Activated CD4-positive, alpha-beta T cell treated with anti-CD3 and anti-CD28 coated beads, Interleukin-2, amount 10 ng/mL, durations not matched to agents 24 days and 14 days (primary cell): ENCODE data around the gene ITSN2. TPM values are rescaled to one million over a fixed set of nuclear protein-coding genes. Genes with fewer than 3 reads are reported as not detected.

ENCODE experiments used
- DNase-seq: peaks from one replicate; pipeline ENCODE4 v3.0.0; 2022
- H3K27ac Mint-ChIP-seq: one replicate; pipeline ENCODE4 v1.8.0; 2022; ENCODE audit warnings: mild to moderate bottlenecking, mixed read lengths
- H3K27me3 Mint-ChIP-seq: one replicate; pipeline ENCODE4 v1.8.0; 2022; ENCODE audit warnings: mixed read lengths
- H3K36me3 Mint-ChIP-seq: one replicate; pipeline ENCODE4 v1.8.0; 2022; ENCODE audit warnings: low read depth, mild to moderate bottlenecking, mixed read lengths
- H3K4me1 Mint-ChIP-seq: one replicate; pipeline ENCODE4 v1.8.0; 2021; ENCODE audit warnings: mixed read lengths
- H3K4me3 Mint-ChIP-seq: one replicate; pipeline ENCODE4 v1.8.0; 2022; ENCODE audit warnings: mild to moderate bottlenecking, moderate library complexity, mixed read lengths
- H3K9me3 Mint-ChIP-seq: one replicate; pipeline ENCODE4 v1.8.0; 2021; ENCODE audit warnings: mixed read lengths
- intact Hi-C: fragments of 100-400 bp; cut with micrococcal nuclease; formaldehyde crosslinking; loops from one replicate; pipeline ENCODE4 v1.15.1; 2023
- total RNA-seq: library from RNA; stranded (reverse); gene quantifications from 2 replicates; pipeline ENCODE4 v1.2.3, GENCODE V29; 2022

The ITSN2 gene
- total RNA-seq, 1 donor from 2014 or later = 55.7 TPM

DNA sequence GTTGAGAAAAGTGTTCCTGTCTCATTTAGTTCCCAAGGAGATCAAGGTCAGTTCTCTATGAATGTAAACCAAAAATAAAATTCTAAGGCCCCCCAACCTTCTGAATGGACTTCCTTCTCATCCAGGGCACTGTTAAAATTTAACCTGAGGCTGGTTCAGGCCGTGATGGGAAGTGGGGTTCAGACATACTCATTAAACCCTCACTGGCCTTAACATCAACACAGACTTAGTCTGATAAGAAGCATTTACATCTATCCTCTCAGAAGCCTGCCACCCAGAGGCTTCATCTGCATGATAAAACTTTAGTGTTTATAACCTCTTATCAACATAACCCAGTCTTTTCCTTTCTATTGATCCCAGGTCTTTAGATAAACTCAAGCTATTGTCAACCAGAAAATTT lies 22.4 kb downstream of the ITSN2 start:
- DNase-seq = no peak
- Mint-ChIP-seq H3K4me1 (peaks cover 16% of the 10 kb centered on the region), H3K36me3 (peaks cover 4% of the 10 kb centered on the region), H3K4me3 (no peak overlapping the region), H3K27me3 (no peaks in the 10 kb centered on the region), H3K9me3 (no peaks in the 10 kb centered on the region), H3K27ac (no peak overlapping the region)
- intact Hi-C loops = no loop called here

DNA sequence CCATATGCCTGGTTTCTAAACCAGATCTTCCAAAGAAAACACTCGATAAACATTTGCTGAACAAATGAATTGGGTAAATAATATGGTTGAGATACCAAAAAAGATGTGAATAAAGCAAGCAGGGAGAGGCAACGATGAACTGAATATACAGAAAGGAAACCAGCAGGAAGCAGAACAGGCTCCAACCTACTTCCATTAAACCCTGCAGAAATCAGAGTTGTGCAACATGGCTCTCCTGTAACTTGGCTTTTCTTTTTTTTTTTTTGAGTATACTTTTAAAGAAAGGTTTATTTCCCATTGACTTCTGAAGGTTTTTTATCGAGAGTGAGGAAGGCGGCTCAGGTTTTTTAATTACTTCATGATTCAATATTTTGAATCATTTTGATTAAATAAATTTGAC lies 23.5 kb downstream of the ITSN2 start:
- Mint-ChIP-seq H3K27me3 (no peaks in the 10 kb centered on the region), H3K4me1 (peaks cover 11% of the 10 kb centered on the region), H3K36me3 (peaks cover 1% of the 10 kb centered on the region), H3K27ac (no peak overlapping the region), H3K9me3 (no peaks in the 10 kb centered on the region), H3K4me3 (no peak overlapping the region)
- intact Hi-C loops = no loop called here
- DNase-seq = no peak

DNA sequence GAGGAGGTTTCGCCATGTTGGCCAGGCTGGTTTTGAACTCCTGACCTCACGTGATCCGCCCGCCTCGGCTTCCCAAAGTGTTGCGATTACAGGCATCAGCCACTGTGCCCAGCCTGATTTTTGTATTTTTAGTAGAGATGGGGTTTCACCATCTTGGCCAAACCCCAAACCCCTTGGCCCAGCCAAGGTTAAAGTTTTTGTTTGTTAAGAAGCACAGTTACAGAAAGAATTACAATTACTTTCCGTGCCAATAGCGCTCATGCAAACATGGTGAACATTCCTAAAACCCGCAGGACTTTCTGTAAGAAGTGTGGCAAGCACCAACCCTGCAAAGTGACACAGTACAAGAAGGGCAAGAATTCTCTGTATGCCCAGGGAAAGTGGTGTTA lies 26.1 kb downstream of the ITSN2 start:
- no peaks in the 10 kb centered on the region for H3K36me3 Mint-ChIP-seq
- no peak overlapping the region for H3K27ac Mint-ChIP-seq
- intact Hi-C loops = no loop called here
- peaks cover 11% of the 10 kb centered on the region for H3K4me1 Mint-ChIP-seq
- H3K27me3 Mint-ChIP-seq = no peaks in the 10 kb centered on the region
- no peak for DNase-seq
- no peaks in the 10 kb centered on the region for H3K9me3 Mint-ChIP-seq
- no peak overlapping the region for H3K4me3 Mint-ChIP-seq

DNA sequence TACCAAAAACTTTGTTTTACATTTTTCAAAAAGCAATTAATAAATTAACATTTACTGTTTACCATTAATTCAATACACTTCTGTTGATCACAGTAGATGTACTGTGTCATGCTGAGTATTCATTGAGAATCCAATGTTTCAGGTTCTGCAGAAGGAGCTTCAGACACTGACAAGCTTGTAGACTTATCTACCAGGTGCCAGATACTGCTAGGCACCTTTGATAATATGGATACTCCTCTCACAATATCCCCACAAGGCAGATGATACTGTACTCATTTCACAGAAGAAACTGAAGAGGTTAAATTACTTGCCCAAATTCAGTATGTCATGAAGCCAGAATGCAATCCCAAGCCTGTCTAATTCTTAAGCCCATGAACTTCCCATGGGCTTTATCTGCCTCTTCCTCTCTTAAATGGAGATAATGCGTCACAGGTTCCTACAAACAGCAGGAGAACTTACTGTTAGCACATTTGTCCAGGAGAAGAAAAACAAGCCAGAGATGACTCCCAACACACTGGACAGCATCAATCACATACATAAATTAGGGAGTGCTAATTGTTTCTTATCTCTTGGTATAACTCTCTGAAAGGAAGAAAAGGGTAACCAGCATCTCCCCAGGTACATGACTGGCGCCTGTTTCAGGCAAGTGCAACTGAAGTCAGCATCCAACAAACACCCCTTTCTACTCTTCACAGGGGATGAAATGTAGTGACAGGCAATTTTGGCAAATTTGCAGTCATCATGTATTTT lies 27.4 kb downstream of the ITSN2 start:
- Mint-ChIP-seq H3K36me3 (no peaks in the 10 kb centered on the region), H3K9me3 (no peaks in the 10 kb centered on the region), H3K4me3 (no peak overlapping the region), H3K27ac (no peak overlapping the region), H3K4me1 (peaks cover 9% of the 10 kb centered on the region), H3K27me3 (no peaks in the 10 kb centered on the region)
- intact Hi-C loops = no loop called here
- DNase-seq = no peak

DNA sequence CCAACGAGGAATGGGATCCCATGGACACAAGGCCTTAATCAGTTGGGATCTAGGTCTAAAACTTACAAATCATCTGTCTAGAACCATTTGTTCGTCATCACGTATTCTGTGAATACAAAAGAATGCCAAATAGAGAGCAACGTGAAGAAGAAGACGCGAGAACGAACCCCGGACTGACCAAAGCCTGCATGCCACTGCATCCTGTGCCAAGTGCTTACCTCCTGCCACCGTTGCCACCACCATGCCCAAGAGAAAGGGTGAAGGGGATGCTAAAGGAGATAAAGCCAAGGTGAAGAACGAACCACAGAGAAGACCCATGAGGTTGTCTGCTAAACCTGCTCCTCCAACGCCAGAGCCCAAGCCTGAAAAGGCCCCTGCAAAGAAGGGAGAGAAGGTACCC lies 30.2 kb downstream of the ITSN2 start:
- no peaks in the 10 kb centered on the region for H3K27me3 Mint-ChIP-seq
- peaks cover 7% of the 10 kb centered on the region for H3K4me1 Mint-ChIP-seq
- no peaks in the 10 kb centered on the region for H3K9me3 Mint-ChIP-seq
- no peak overlapping the region for H3K4me3 Mint-ChIP-seq
- H3K27ac Mint-ChIP-seq = no peak overlapping the region
- no peak for DNase-seq
- no peaks in the 10 kb centered on the region for H3K36me3 Mint-ChIP-seq
- intact Hi-C loops = no loop called here

DNA sequence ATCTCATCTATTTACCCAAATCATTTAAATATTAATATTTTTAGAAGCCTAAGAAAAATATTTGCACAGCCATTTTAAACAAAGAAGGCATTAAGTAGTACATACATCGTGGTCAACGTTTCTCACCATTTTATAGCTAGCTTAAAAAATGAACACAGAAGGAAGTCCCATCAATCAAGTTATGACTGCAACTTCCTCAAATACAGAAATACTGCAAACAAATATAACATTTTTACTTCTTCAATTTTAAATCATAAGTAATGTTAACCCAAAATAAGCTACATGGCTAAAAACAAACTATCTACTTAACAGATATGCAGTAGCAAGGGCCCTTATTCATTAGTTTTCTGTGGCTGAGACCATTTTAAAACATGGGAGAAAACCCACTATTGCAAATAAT lies 30.6 kb downstream of the ITSN2 start:
- Mint-ChIP-seq H3K9me3 (no peaks in the 10 kb centered on the region), H3K27me3 (no peaks in the 10 kb centered on the region), H3K27ac (no peak overlapping the region), H3K4me3 (no peak overlapping the region), H3K36me3 (no peaks in the 10 kb centered on the region), H3K4me1 (peaks cover 7% of the 10 kb centered on the region)
- DNase-seq = no peak
- intact Hi-C loops = no loop called here

DNA sequence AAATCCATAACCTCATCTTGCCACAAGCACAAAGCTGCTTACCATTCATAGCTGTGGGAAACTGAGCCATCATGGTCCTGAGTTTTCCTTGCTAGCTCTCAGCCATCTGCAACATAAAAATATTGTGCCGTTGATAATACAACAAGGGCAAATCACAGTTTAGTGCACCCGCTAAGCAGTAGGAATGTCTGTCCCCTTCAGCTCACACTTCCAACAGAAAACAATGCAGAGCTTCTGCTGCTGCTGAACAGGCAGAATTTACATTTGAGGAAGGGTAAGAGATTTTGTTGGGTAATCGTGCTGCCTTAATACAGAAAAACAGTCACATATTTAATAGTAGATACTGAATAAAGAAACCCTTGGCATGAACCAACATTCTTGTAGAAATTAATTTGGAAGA lies 32.3 kb downstream of the ITSN2 start:
- H3K4me1 Mint-ChIP-seq = peaks cover 7% of the 10 kb centered on the region
- no peak overlapping the region for H3K4me3 Mint-ChIP-seq
- intact Hi-C loops = no loop called here

DNA sequence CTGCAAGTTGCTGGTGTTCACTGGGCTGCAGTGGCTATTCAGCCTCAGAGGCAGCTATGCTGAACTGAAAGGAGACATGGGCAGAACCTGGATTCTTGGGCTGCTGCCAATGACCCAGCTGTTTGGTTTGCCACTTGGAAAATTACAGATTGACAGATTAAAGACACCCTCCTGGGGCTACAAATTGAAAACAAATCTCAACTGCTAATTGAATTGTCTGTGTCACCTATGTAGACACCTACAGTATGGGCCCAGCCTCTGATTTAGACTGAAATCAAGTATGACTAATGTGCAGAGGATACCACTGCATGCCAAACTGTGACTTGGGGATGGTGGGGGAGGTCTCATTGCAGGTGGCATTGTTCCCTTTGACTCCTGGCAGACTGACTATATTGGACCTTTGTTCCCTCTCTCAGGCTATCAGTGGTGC lies 42.8 kb downstream of the ITSN2 start:
- H3K27ac Mint-ChIP-seq = no peak overlapping the region
- peaks cover 7% of the 10 kb centered on the region for H3K4me1 Mint-ChIP-seq
- intact Hi-C loops = no loop called here
- no peaks in the 10 kb centered on the region for H3K9me3 Mint-ChIP-seq
- no peak overlapping the region for H3K4me3 Mint-ChIP-seq
- peak; percentile 54 for DNase-seq
- peaks cover 13% of the 10 kb centered on the region for H3K36me3 Mint-ChIP-seq
- H3K27me3 Mint-ChIP-seq = no peaks in the 10 kb centered on the region

More for the DNA sequence above, 32.3 kb downstream of the ITSN2 start:
- no peak for DNase-seq
- H3K27me3 Mint-ChIP-seq = no peaks in the 10 kb centered on the region
- H3K36me3 Mint-ChIP-seq = peaks cover 2% of the 10 kb centered on the region
- no peaks in the 10 kb centered on the region for H3K9me3 Mint-ChIP-seq
- H3K27ac Mint-ChIP-seq = no peak overlapping the region

DNA sequence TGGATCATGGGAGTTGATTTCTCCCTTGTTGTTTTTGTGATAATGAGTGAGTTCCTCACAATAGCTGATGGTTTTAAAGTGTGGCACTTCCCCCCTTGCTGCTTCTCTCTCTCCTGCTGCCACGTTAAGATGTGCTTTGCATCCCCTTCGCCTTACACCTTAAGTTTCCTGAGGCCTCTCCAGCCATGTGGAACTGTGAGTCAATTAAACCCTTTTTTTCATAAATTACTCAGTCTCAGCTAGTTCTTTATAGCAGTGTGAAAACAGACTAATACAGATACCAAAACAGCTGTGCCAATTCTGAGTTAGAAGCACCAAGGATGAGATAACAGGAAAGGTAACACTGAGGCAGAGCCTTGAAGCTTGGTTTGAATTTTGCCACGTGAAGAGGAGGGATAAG lies 44.7 kb downstream of the ITSN2 start:
- no peak for DNase-seq
- intact Hi-C loops = no loop called here
- no peaks in the 10 kb centered on the region for H3K9me3 Mint-ChIP-seq
- no peaks in the 10 kb centered on the region for H3K27me3 Mint-ChIP-seq
- H3K27ac Mint-ChIP-seq = no peak overlapping the region
- H3K36me3 Mint-ChIP-seq = peaks cover 14% of the 10 kb centered on the region
- H3K4me1 Mint-ChIP-seq = peaks cover 7% of the 10 kb centered on the region
- H3K4me3 Mint-ChIP-seq = no peak overlapping the region

DNA sequence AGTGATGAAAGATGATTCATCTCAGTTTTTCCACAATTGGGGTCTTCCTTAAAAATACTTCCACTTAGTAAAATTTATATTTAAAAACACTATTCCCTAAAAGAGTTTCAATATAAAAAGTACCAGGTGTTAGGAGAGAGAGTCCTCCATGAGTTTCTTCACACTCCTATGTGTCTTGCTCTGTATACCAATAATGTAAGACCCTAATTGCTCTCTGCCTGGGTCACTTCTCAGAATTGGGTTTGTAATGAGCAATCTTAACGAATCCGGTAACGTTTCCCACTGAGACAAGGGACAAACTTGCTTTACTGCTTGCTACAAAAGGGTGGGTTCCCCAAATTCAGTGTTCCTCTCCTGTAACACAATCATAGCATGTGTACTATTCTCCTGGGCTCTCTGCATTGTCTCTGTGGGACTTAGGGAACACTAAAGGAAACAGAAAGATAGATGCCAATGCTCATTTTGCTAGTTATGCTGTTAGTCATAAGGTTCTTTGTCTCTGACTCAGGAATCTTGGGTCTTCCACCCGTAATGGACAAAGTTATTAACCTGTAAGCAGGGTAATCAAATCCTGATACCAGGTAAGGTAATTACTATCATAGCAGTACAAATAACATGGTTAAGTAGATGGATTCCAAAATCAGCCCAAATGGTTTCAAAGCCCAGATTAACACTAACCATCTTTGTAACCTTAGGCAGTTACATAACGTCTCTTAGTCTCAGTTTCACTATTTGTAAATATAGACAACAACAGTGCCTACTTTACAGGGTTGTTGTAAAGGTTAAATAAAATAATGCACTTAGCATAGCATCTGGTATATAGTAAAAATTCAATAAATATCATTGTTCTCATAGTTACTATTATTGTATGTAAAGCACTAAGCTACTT lies 46.3 kb downstream of the ITSN2 start:
- no peak overlapping the region for H3K4me3 Mint-ChIP-seq
- H3K9me3 Mint-ChIP-seq = no peaks in the 10 kb centered on the region
- intact Hi-C loops = no loop called here
- no peaks in the 10 kb centered on the region for H3K27me3 Mint-ChIP-seq
- no peak overlapping the region for H3K27ac Mint-ChIP-seq
- DNase-seq = peak; percentile 53
- H3K36me3 Mint-ChIP-seq = peaks cover 17% of the 10 kb centered on the region
- peaks cover 7% of the 10 kb centered on the region for H3K4me1 Mint-ChIP-seq

DNA sequence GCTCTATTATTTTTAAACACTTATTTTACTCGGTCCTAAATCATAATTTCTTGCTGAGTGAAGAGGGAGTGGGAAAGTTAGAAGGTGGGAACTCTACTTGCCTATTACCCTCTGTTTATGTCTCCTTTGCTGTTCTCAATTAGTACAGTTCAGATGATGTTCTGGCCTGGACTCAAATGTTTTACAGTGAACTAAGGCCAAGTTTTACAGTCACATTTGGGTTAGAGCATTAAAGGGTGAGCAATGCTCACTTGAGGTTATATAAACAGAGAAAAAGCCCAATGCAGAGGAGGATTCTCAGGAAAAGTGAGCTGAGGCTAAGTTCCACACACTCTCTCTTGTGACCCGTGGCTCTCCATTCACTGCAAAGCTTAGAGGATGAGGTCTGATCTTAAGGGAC lies 52.4 kb downstream of the ITSN2 start:
- no peaks in the 10 kb centered on the region for H3K9me3 Mint-ChIP-seq
- peak; percentile 29 for DNase-seq
- no peak overlapping the region for H3K27ac Mint-ChIP-seq
- H3K36me3 Mint-ChIP-seq = peaks cover 29% of the 10 kb centered on the region
- H3K4me1 Mint-ChIP-seq = no peaks in the 10 kb centered on the region
- no peak overlapping the region for H3K4me3 Mint-ChIP-seq
- no peaks in the 10 kb centered on the region for H3K27me3 Mint-ChIP-seq
- intact Hi-C loops = no loop called here

DNA sequence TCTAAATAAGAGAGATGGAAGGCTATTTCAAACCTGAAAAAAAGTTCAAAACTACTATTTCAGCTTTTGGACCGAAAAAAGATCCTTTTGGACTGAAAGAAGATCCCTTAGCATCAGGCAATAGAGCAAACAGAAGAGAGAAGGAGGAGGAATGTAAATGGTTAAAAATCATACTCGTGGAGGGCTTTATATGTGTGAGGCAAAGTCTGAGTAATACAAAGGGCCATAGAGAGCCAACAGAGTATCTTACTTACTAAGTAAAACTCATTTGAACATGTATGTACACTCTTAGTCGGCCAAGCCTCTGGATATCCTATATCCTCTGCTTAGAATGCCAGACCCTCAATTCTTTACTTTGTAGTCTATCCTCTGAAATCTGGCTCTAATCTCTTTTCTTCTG lies 55.7 kb downstream of the ITSN2 start:
- Mint-ChIP-seq H3K9me3 (no peaks in the 10 kb centered on the region), H3K27me3 (no peaks in the 10 kb centered on the region), H3K36me3 (peaks cover 37% of the 10 kb centered on the region), H3K4me3 (no peak overlapping the region), H3K27ac (no peak overlapping the region), H3K4me1 (no peaks in the 10 kb centered on the region)
- DNase-seq = peak; percentile 28
- intact Hi-C loops = no loop called here

DNA sequence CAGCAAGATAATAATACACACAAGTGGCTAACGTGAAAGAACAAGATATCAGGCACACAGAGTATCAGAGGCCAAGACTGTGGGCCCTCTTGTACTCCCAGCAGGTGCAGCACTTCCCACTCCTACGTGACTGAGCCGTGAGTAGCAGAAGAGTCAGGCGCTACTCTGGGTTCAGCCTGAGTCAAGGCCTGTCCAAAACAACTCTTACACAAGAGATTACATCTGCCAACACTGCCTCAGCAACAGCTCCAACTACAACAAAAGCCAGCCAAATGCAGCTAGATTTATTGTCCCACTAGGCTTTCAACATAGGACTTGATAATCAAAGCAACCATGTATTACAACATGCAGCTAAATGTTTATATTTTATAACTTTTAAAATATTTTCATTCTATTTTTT lies 56.2 kb downstream of the ITSN2 start:
- intact Hi-C loops = no loop called here
- peak; percentile 48 for DNase-seq
- H3K36me3 Mint-ChIP-seq = peaks cover 39% of the 10 kb centered on the region
- no peaks in the 10 kb centered on the region for H3K27me3 Mint-ChIP-seq
- H3K4me1 Mint-ChIP-seq = no peaks in the 10 kb centered on the region
- H3K4me3 Mint-ChIP-seq = no peak overlapping the region
- H3K27ac Mint-ChIP-seq = no peak overlapping the region
- no peaks in the 10 kb centered on the region for H3K9me3 Mint-ChIP-seq

DNA sequence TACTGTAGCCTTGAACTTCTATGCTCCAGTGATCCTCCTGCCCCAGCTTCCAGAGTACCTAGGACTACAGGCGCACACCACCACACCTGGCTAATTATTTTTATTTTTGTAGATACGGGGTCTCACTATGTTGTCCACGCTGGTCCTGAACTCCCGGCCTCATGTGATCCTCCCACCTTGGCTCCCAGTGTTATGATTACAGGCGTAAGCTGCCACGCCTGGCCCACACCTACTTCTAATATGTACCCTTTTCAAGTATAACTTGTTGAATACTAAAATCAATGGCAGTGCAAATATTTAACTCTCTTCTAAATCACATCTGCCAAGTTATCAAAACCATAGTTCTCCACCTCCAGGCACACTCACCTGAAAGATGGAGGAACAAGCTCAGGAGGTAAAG lies 58.7 kb downstream of the ITSN2 start:
- H3K4me1 Mint-ChIP-seq = no peaks in the 10 kb centered on the region
- peak; percentile 24 for DNase-seq
- H3K36me3 Mint-ChIP-seq = peaks cover 47% of the 10 kb centered on the region

More for the DNA sequence above, 58.7 kb downstream of the ITSN2 start:
- intact Hi-C loops = no loop called here
- Mint-ChIP-seq H3K4me3 (no peak overlapping the region), H3K9me3 (no peaks in the 10 kb centered on the region), H3K27me3 (no peaks in the 10 kb centered on the region), H3K27ac (no peak overlapping the region)
